GM21515 (cell line): ENCODE data around the gene TMEM119.
"Not testable (repeated sequence)": the region's sequence is repeated elsewhere in the genome, so short reads cannot be mapped to it uniquely, and the experiment has no call there.

Experiments
- ATAC-seq: cut with Tn5 transposase; IDR thresholded peaks from one replicate; pipeline ENCODE4 v1.9.1; 2021; ENCODE audit not compliant: unreplicated experiment

The TMEM119 gene

GRCh38 chr12:108635201-108635996 lies 37.5 kb upstream of the TMEM119 start:
- ATAC-seq: peak; percentile 51

- no peak for ATAC-seq
Measured at GRCh38 chr12:108634341-108634751, 36.5 kb upstream of the TMEM119 start.

- peak; percentile 52 for ATAC-seq
Measured at GRCh38 chr12:108633534-108634248, 35.8 kb upstream of the TMEM119 start, which contains the start of gene SELPLG. Gene SELPLG, minus strand, starts transcription at chr12:108633894. Its CDS starts 9,587 bp downstream, at chr12:108624307.

- no peak for ATAC-seq
Measured at GRCh38 chr12:108633081-108633533, 35.2 kb upstream of the TMEM119 start.

GRCh38 chr12:108631261-108631660 lies 33.4 kb upstream of the TMEM119 start:
- ATAC-seq: not testable (repeated sequence)

GRCh38 chr12:108630481-108631207 lies 32.8 kb upstream of the TMEM119 start:
- ATAC-seq: no peak

GRCh38 chr12:108629824-108630476 lies 32.1 kb upstream of the TMEM119 start:
- no peak for ATAC-seq

- no peak for ATAC-seq
Measured at GRCh38 chr12:108629151-108629550, 31.3 kb upstream of the TMEM119 start.

GRCh38 chr12:108627134-108627920 lies 29.4 kb upstream of the TMEM119 start:
- ATAC-seq: no peak

GRCh38 chr12:108625228-108625627 lies 27.3 kb upstream of the TMEM119 start:
- ATAC-seq: no peak

GRCh38 chr12:108623577-108623976 lies 25.7 kb upstream of the TMEM119 start:
- no peak for ATAC-seq

- ATAC-seq: no peak
Measured at GRCh38 chr12:108622921-108623514, 25.1 kb upstream of the TMEM119 start.

GRCh38 chr12:108622421-108622820 lies 24.5 kb upstream of the TMEM119 start:
- no peak for ATAC-seq

- no peak for ATAC-seq
Measured at GRCh38 chr12:108621161-108621560, 23.3 kb upstream of the TMEM119 start.

- ATAC-seq: no peak
Measured at GRCh38 chr12:108620236-108620879, 22.5 kb upstream of the TMEM119 start.

- ATAC-seq: no peak
Measured at GRCh38 chr12:108619369-108620160, 21.7 kb upstream of the TMEM119 start.

- not testable (repeated sequence) for ATAC-seq
Measured at GRCh38 chr12:108618953-108619274, 21.0 kb upstream of the TMEM119 start.
